ENCODE results near the gene RPS6KA6.

RPS6KA6 gene

GRCh38 chrX:84175958-84176357, 12.0 kb downstream of the RPS6KA6 start:
- no peaks in the 10 kb centered on the region for H3K9me3 Mint-ChIP-seq
- no peaks in the 10 kb centered on the region for H3K4me1 Mint-ChIP-seq
- no peak overlapping the region for H3K4me3 Mint-ChIP-seq
- H3K27ac Mint-ChIP-seq: no peak overlapping the region
- no peaks in the 10 kb centered on the region for H3K27me3 Mint-ChIP-seq
- no peaks in the 10 kb centered on the region for H3K36me3 Mint-ChIP-seq

GRCh38 chrX:84175274-84175673, 12.7 kb downstream of the RPS6KA6 start:
- no peak overlapping the region for H3K4me3 Mint-ChIP-seq
- H3K4me1 Mint-ChIP-seq: no peaks in the 10 kb centered on the region

GRCh38 chrX:84174348-84174747, 13.7 kb downstream of the RPS6KA6 start:
- Mint-ChIP-seq H3K4me3 (no peak overlapping the region), H3K4me1 (no peaks in the 10 kb centered on the region), H3K27me3 (no peaks in the 10 kb centered on the region), H3K27ac (no peak overlapping the region), H3K36me3 (no peaks in the 10 kb centered on the region), H3K9me3 (no peaks in the 10 kb centered on the region)

More at GRCh38 chrX:84175274-84175673, 12.7 kb downstream of the RPS6KA6 start:
- Mint-ChIP-seq H3K27ac (no peak overlapping the region), H3K27me3 (no peaks in the 10 kb centered on the region), H3K36me3 (no peaks in the 10 kb centered on the region), H3K9me3 (no peaks in the 10 kb centered on the region)

DNA sequence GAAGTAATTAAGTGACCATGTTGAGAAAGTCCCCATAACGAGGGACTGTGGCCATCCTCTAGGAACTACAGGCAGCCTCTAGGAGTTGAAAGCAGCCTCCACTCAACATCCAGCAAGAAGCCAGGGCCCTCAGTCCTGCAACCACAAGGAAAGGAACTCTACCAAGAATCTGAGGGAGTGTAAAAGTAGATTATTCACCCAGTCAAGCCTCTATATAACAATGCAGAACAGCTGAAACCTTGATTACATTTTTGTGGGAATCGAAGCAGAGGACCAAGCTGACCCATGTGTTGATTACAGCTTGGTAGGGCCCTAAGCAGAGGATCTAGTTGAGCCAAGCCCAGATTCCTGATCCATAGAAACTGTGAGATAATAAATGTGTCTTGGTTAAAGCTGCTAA, 17.1 kb downstream of the RPS6KA6 start:
- Mint-ChIP-seq H3K27ac (no peak overlapping the region), H3K4me3 (no peak overlapping the region), H3K36me3 (no peaks in the 10 kb centered on the region), H3K27me3 (no peaks in the 10 kb centered on the region), H3K4me1 (no peaks in the 10 kb centered on the region), H3K9me3 (no peaks in the 10 kb centered on the region)

DNA sequence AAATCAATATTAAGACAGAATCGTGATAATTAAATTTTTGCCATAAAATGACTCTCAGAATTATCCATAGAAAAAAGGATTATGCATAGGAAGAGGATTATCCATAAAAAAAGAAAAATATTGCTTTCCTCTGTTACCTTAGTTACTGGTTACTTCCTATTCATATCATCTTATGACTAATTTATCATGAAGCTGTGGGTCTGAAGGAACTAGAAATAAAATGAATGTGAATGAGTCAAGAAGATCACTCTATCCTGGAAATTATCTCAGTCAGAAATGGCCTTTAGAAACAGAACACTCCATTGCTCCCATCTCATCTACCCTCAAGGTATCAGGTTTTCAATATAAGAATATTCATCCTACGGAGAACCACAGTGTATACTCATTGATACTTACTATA, 19.4 kb downstream of the RPS6KA6 start:
- no peaks in the 10 kb centered on the region for H3K27me3 Mint-ChIP-seq
- H3K4me1 Mint-ChIP-seq: no peaks in the 10 kb centered on the region
- H3K36me3 Mint-ChIP-seq: no peaks in the 10 kb centered on the region
- H3K4me3 Mint-ChIP-seq: no peak overlapping the region
- H3K9me3 Mint-ChIP-seq: no peaks in the 10 kb centered on the region
- H3K27ac Mint-ChIP-seq: no peak overlapping the region

DNA sequence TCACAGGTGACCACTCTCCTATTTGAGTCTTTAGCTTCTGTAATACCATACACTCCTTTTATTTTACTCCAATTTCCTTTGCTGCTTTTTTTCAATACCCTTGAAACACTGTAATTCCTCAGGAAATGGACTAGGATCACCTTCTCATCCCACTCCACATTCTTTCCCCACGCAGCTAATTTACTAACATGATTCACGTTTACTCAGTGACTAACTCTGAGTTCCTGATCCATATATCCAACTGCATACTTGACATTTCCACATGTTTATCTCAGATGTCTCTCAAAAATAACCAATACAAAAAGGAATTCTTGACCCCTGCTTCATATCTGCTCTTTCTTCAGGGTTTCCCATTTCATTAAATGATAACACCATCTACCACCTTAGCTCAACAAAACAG, 19.9 kb downstream of the RPS6KA6 start:
- H3K9me3 Mint-ChIP-seq: no peaks in the 10 kb centered on the region
- H3K27me3 Mint-ChIP-seq: no peaks in the 10 kb centered on the region
- H3K27ac Mint-ChIP-seq: no peak overlapping the region
- H3K36me3 Mint-ChIP-seq: no peaks in the 10 kb centered on the region
- H3K4me1 Mint-ChIP-seq: no peaks in the 10 kb centered on the region
- H3K4me3 Mint-ChIP-seq: no peak overlapping the region

GRCh38 chrX:84165711-84166110, 22.3 kb downstream of the RPS6KA6 start:
- H3K9me3 Mint-ChIP-seq: no peaks in the 10 kb centered on the region
- H3K36me3 Mint-ChIP-seq: no peaks in the 10 kb centered on the region
- no peaks in the 10 kb centered on the region for H3K4me1 Mint-ChIP-seq
- no peak overlapping the region for H3K4me3 Mint-ChIP-seq
- H3K27me3 Mint-ChIP-seq: no peaks in the 10 kb centered on the region
- H3K27ac Mint-ChIP-seq: no peak overlapping the region

DNA sequence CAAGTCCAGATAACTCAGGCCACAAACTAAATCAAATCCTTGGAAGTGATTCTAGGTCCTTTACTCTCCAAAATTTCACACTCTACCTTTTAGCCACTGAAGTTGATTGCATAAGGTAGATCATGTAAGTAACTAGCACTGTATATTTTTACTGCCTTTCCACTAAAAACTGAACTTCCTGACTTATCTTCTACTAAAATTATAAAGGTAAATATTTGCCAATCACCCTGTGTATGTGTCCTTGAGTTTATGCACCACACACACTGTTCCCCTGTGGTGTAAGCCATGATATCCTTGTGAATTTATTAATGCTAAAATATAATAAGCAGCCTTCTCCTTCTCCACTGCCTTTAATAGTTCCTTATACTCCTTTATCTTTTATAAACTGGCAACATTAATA, 25.6 kb downstream of the RPS6KA6 start:
- no peak overlapping the region for H3K4me3 Mint-ChIP-seq
- H3K9me3 Mint-ChIP-seq: no peaks in the 10 kb centered on the region
- no peak overlapping the region for H3K27ac Mint-ChIP-seq
- H3K27me3 Mint-ChIP-seq: no peaks in the 10 kb centered on the region
- H3K4me1 Mint-ChIP-seq: no peaks in the 10 kb centered on the region
- H3K36me3 Mint-ChIP-seq: no peaks in the 10 kb centered on the region

DNA sequence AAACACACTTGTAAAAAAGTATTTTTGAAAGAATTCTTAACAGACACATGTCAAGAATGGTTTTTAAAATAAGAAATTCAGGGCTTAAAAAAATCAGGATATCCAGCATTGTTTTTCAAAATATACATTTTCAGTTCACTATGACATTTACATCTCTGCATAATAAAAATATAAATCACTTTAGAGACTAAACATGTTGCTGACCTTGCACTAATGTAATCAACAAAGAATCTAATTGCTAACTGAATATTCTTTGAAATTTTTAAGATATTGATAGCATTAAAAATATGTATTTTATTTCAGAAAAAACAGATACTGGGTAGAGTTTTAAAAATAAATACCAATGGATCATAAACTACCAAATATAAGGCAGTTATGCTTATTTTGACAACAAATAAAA, 26.4 kb downstream of the RPS6KA6 start:
- Mint-ChIP-seq H3K9me3 (no peaks in the 10 kb centered on the region), H3K27me3 (no peaks in the 10 kb centered on the region), H3K27ac (no peak overlapping the region), H3K36me3 (no peaks in the 10 kb centered on the region), H3K4me3 (no peak overlapping the region), H3K4me1 (no peaks in the 10 kb centered on the region)

DNA sequence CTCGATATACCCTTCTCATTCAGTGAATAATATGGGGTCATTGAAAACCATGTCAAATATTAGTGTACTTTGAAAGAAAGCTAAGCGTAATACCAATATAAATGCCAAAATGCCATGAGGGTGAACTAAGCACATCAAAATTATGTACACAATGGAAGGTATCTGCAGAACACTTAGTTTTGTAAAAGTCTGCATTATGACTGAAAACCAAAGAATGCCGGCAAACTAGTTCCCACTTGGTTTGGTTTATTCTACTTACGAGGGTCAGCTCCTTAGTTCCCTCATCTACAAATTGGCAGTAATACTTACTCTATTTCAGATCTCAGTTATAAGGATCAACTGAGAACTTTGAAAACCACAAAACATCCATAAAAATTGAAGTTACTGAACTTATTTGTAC, 27.3 kb downstream of the RPS6KA6 start:
- no peak overlapping the region for H3K27ac Mint-ChIP-seq
- no peaks in the 10 kb centered on the region for H3K36me3 Mint-ChIP-seq

DNA sequence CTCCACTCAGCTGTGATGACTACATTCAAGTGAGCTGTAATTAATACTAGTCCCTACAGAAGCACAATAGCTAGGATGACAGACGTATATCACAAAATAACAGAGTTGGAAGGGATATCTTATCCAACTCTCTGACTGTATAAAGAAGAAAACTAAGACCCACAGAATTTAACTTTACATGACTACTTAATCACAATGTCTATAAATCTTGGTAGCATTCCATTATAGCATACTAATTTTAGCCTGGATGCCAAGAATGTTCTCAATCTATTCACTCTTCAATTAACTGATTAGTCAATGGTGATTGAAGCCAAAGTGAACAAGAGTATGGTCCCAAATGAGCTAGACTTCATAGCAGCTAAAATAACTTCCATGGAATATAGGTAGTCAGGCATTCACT, 31.2 kb downstream of the RPS6KA6 start:
- Mint-ChIP-seq H3K27me3 (no peaks in the 10 kb centered on the region), H3K4me3 (no peak overlapping the region), H3K9me3 (no peaks in the 10 kb centered on the region), H3K27ac (no peak overlapping the region), H3K36me3 (no peaks in the 10 kb centered on the region), H3K4me1 (no peaks in the 10 kb centered on the region)

More for the DNA sequence above, 27.3 kb downstream of the RPS6KA6 start:
- H3K4me3 Mint-ChIP-seq: no peak overlapping the region
- H3K4me1 Mint-ChIP-seq: no peaks in the 10 kb centered on the region
- H3K9me3 Mint-ChIP-seq: no peaks in the 10 kb centered on the region
- H3K27me3 Mint-ChIP-seq: no peaks in the 10 kb centered on the region

DNA sequence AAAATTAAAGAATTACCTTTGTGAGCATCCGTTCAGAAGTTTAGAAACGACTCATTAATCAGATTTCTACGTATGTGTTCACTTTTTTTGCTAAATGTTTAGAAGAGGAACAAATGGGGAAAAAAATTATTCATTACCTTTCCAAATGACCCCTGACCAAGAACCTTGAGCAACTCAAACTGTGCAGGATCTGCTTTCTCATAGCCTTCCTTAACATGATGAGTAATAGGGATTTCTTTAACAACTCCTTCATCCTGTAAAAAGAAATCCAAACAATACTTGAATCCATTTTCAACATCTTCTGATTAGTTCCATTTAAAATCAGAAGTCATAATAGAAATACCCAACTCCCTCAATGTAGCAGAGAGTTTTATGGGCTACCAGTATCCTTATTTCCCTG, 32.1 kb downstream of the RPS6KA6 start:
- Mint-ChIP-seq H3K27ac (no peak overlapping the region), H3K4me1 (no peaks in the 10 kb centered on the region), H3K36me3 (no peaks in the 10 kb centered on the region), H3K4me3 (no peak overlapping the region), H3K9me3 (no peaks in the 10 kb centered on the region), H3K27me3 (no peaks in the 10 kb centered on the region)

DNA sequence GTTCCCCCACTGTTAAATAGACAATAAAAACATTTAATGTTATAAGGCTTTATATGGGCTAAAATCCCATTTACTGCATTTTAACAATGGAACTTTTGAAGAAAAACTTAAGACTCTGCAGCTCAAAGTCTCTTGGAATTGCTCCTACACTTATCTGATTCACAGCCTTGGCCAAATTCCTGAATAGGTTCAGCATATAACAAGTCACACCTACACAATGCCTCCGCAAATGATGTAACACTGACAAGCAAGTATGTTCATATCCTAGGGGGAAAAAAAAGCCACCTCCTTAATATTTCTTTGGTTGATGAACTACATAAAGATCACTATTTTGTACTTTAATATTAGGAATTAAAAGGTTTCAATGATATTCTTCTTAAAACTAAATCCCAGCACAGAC, 34.5 kb downstream of the RPS6KA6 start:
- Mint-ChIP-seq H3K4me3 (no peak overlapping the region), H3K9me3 (no peaks in the 10 kb centered on the region), H3K27ac (no peak overlapping the region), H3K4me1 (no peaks in the 10 kb centered on the region), H3K27me3 (no peaks in the 10 kb centered on the region), H3K36me3 (no peaks in the 10 kb centered on the region)

- H3K9me3 Mint-ChIP-seq: no peaks in the 10 kb centered on the region
- H3K27ac Mint-ChIP-seq: no peak overlapping the region
- no peaks in the 10 kb centered on the region for H3K27me3 Mint-ChIP-seq
- no peaks in the 10 kb centered on the region for H3K36me3 Mint-ChIP-seq
- no peaks in the 10 kb centered on the region for H3K4me1 Mint-ChIP-seq
- H3K4me3 Mint-ChIP-seq: no peak overlapping the region
Observed at GRCh38 chrX:84144991-84145390, 43.0 kb downstream of the RPS6KA6 start.

GRCh38 chrX:84144281-84144680, 43.7 kb downstream of the RPS6KA6 start:
- no peak overlapping the region for H3K4me3 Mint-ChIP-seq
- H3K9me3 Mint-ChIP-seq: no peaks in the 10 kb centered on the region
- H3K27me3 Mint-ChIP-seq: no peaks in the 10 kb centered on the region
- no peaks in the 10 kb centered on the region for H3K36me3 Mint-ChIP-seq
- H3K4me1 Mint-ChIP-seq: no peaks in the 10 kb centered on the region
- no peak overlapping the region for H3K27ac Mint-ChIP-seq

DNA sequence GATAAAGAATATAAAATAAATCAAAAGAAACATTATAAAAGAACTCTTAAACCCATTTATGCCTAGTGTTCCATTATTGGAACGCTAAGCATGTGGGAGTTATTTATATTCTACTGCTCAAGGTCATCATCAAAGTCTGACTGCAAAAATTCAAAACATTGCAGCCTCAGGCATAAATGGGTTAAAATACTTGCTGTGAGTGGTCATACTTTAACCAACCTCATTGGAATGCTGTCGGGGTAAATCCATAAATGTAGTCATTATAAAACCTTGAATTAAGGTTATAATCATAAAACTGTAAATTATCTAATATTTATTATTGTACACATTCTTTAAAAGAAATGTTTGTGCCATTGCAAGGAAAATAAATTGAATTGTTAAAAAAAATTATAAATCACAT, 55.0 kb downstream of the RPS6KA6 start:
- H3K36me3 Mint-ChIP-seq: no peaks in the 10 kb centered on the region
- H3K9me3 Mint-ChIP-seq: no peaks in the 10 kb centered on the region

DNA sequence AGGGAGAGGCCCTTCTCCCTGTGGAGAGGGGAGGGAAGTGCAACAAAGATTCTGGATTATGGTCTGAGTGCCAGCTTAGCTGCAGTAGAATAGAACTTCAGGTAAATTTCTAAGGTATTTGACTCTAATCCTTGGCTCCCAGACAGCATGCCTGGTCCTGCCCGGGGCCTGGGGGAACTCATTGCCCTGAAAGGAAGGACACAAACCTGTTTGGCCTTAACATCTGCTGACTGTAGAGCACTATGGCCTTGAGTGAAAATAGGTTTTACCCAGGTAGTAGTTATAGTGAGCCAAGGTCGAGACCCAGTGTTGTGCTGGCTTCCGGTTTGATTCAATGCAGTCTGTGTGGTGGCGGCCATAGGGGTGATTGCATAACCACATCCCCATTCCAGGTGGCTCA, 64.4 kb downstream of the RPS6KA6 start:
- H3K9me3 Mint-ChIP-seq: peaks cover 3% of the 10 kb centered on the region
- H3K36me3 Mint-ChIP-seq: no peaks in the 10 kb centered on the region
- H3K4me1 Mint-ChIP-seq: no peaks in the 10 kb centered on the region
- H3K27ac Mint-ChIP-seq: no peak overlapping the region
- H3K27me3 Mint-ChIP-seq: no peaks in the 10 kb centered on the region
- no peak overlapping the region for H3K4me3 Mint-ChIP-seq

More for the DNA sequence above, 55.0 kb downstream of the RPS6KA6 start:
- H3K27me3 Mint-ChIP-seq: no peaks in the 10 kb centered on the region
- no peaks in the 10 kb centered on the region for H3K4me1 Mint-ChIP-seq
- no peak overlapping the region for H3K27ac Mint-ChIP-seq
- no peak overlapping the region for H3K4me3 Mint-ChIP-seq

Measured in activated naive CD4-positive, alpha-beta T cell treated with anti-CD3 and anti-CD28 coated beads, Interleukin-2, amount 50 U/mL, for 24 hours (primary cell).